Hepatocyte (in vitro differentiated cells): ENCODE measurements around the gene RUFY2. TPM values are rescaled to one million over a fixed set of nuclear protein-coding genes. Genes with fewer than 3 reads are reported as not detected.

Experiments used
- DNase-seq: peaks from one replicate; pipeline ENCODE4 v3.0.0-alpha.2; 2016; ENCODE audit warnings: low spot score
- H2AFZ ChIP-seq: fragments of 200-600 bp; sonication (generic); 2 replicates; pipeline ENCODE4 v1.6.0; 2016; ENCODE audit warnings: antibody characterized with exemption, mild to moderate bottlenecking
- H3K27ac ChIP-seq: fragments of 200-600 bp; sonication (generic); 2 replicates; pipeline ENCODE4 v1.5.1; 2016; ENCODE audit warnings: mild to moderate bottlenecking
- H3K27me3 ChIP-seq: fragments of 200-600 bp; sonication (generic); 2 replicates; pipeline ENCODE4 v1.6.1; 2016
- H3K36me3 ChIP-seq: fragments of 200-600 bp; sonication (generic); replicated peaks from 2 replicates; pipeline ENCODE4 v1.5.1; 2016; ENCODE audit warnings: low read depth; ENCODE audit not compliant: insufficient read depth
- H3K4me1 ChIP-seq: fragments of 200-600 bp; sonication (generic); 2 replicates; pipeline ENCODE4 v1.5.1; 2016; ENCODE audit warnings: mild to moderate bottlenecking, moderate library complexity; ENCODE audit not compliant: insufficient read depth
- H3K4me2 ChIP-seq: fragments of 200-600 bp; sonication (generic); 2 replicates; pipeline ENCODE4 v1.6.0; 2016
- H3K4me3 ChIP-seq: fragments of 200-600 bp; sonication (generic); 2 replicates; pipeline ENCODE4 v1.5.1; 2016; ENCODE audit warnings: mild to moderate bottlenecking
- H3K79me2 ChIP-seq: fragments of 200-600 bp; sonication (generic); 2 replicates; pipeline ENCODE4 v1.6.0; 2017; ENCODE audit warnings: mild to moderate bottlenecking
- H3K9me2 ChIP-seq: fragments of 200-600 bp; sonication (generic); replicated peaks from 2 replicates; pipeline ENCODE4 v1.6.0; 2017; ENCODE audit warnings: mild to moderate bottlenecking; ENCODE audit not compliant: insufficient read depth
- H3K9me3 ChIP-seq: fragments of 200-600 bp; sonication (generic); 2 replicates; pipeline ENCODE4 v1.5.1; 2016; ENCODE audit warnings: low read depth, mild to moderate bottlenecking
- H4K20me1 ChIP-seq: fragments of 200-600 bp; sonication (generic); 2 replicates; pipeline ENCODE4 v1.6.0; 2016; ENCODE audit warnings: mild to moderate bottlenecking; ENCODE audit not compliant: insufficient read depth, poor library complexity, severe bottlenecking
- CTCF ChIP-seq: fragments of 200-600 bp; sonication (generic); IDR thresholded peaks from 2 replicates; pipeline ENCODE4 v1.5.1; 2016; ENCODE audit warnings: antibody characterized with exemption, mild to moderate bottlenecking; ENCODE audit not compliant: poor library complexity
- EZH2 ChIP-seq: fragments of 200-600 bp; sonication (generic); IDR thresholded peaks from 2 replicates; pipeline ENCODE4 v1.6.1; 2016; ENCODE audit warnings: antibody characterized with exemption, mild to moderate bottlenecking, borderline replicate concordance
- EZH2phosphoT487 ChIP-seq: fragments of 200-600 bp; sonication (generic); IDR thresholded peaks from one replicate; pipeline ENCODE4 v1.6.1; 2018; ENCODE audit warnings: antibody characterized with exemption, mild to moderate bottlenecking, low read depth, moderate library complexity; ENCODE audit not compliant: unreplicated experiment, severe bottlenecking
- WGBS: methylation state at CpG from one replicate; pipeline ENCODE4 v1.1.6; 2016; ENCODE audit warnings: low lambda C conversion rate; ENCODE audit errors: missing lambda C conversion rate; 5-methylcytosine and 5-hydroxymethylcytosine counted together
- polyA plus RNA-seq: library from polyadenylated mRNA; unstranded; fragments of >200 nt; fragmentation: Nextera tagmentation; extraction: Ambion mirVana; gene quantifications from 2 replicates; pipeline ENCODE4 v1.2.1, GENCODE V29; 2016
- total RNA-seq: library from RNA; depleted of rRNA; stranded (reverse); fragments of >200 nt; gene quantifications from 2 replicates; pipeline ENCODE4 v1.2.3, GENCODE V29; 2014

RUFY2 gene
- total and polyA plus RNA-seq, 2 experiments from 2014 or later: 11.5 to 19.0 TPM

- no peak for DNase-seq
- no peaks in the 10 kb centered on the region for H3K9me2 ChIP-seq
- no peak overlapping the region for H3K27ac ChIP-seq
- WGBS: 97% methylated on average over 2 of the region's 2 CpGs
- H3K9me3 ChIP-seq: no peaks in the 10 kb centered on the region
- no peaks in the 10 kb centered on the region for H3K4me1 ChIP-seq
- H3K4me2 ChIP-seq: no peak overlapping the region
- no peak overlapping the region for H3K4me3 ChIP-seq
- H3K27me3 ChIP-seq: no peaks in the 10 kb centered on the region
- no peaks in the 10 kb centered on the region for H3K79me2 ChIP-seq
- no peaks in the 10 kb centered on the region for H3K36me3 ChIP-seq
- H4K20me1 ChIP-seq: no peaks in the 10 kb centered on the region
- no peak overlapping the region for H2AFZ ChIP-seq
- no peak for TF ChIP-seq CTCF
- TF ChIP-seq EZH2phosphoT487: no peak
- no peak for TF ChIP-seq EZH2
Measured at GRCh38 chr10:68353537-68353936, 53.5 kb downstream of the RUFY2 start.

GRCh38 chr10:68348265-68348741 lies 58.8 kb downstream of the RUFY2 start:
- TF ChIP-seq EZH2 (no peak), EZH2phosphoT487 (no peak), CTCF (peak; percentile 53)
- Histone ChIP-seq H4K20me1 (no peaks in the 10 kb centered on the region), H3K27ac (no peak overlapping the region), H3K9me3 (no peaks in the 10 kb centered on the region), H3K27me3 (no peaks in the 10 kb centered on the region), H3K9me2 (no peaks in the 10 kb centered on the region), H3K36me3 (no peaks in the 10 kb centered on the region), H3K4me2 (no peak overlapping the region), H3K79me2 (no peaks in the 10 kb centered on the region), H3K4me3 (no peak overlapping the region), H3K4me1 (no peaks in the 10 kb centered on the region), H2AFZ (no peak overlapping the region)
- DNase-seq: peak; percentile 55
- WGBS: 44% methylated on average over 2 of the region's 2 CpGs

- Histone ChIP-seq H2AFZ (no peak overlapping the region), H3K27me3 (no peaks in the 10 kb centered on the region), H3K4me2 (no peak overlapping the region), H3K79me2 (no peaks in the 10 kb centered on the region), H4K20me1 (peaks cover 8% of the 10 kb centered on the region), H3K4me1 (no peaks in the 10 kb centered on the region), H3K9me3 (no peaks in the 10 kb centered on the region), H3K27ac (no peak overlapping the region), H3K36me3 (no peaks in the 10 kb centered on the region), H3K9me2 (no peaks in the 10 kb centered on the region), H3K4me3 (no peak overlapping the region)
- WGBS: 82% methylated on average over 4 of the region's 4 CpGs
- no peak for DNase-seq
- TF ChIP-seq EZH2phosphoT487 (no peak), EZH2 (no peak), CTCF (no peak)
Measured at GRCh38 chr10:68346774-68347173, 60.3 kb downstream of the RUFY2 start.

- DNase-seq: no peak
- Histone ChIP-seq H3K79me2 (peaks cover 11% of the 10 kb centered on the region), H3K27ac (no peak overlapping the region), H3K9me2 (no peaks in the 10 kb centered on the region), H3K36me3 (no peaks in the 10 kb centered on the region), H3K4me2 (no peak overlapping the region), H3K27me3 (no peaks in the 10 kb centered on the region), H3K9me3 (no peaks in the 10 kb centered on the region), H2AFZ (no peak overlapping the region), H4K20me1 (peaks cover 18% of the 10 kb centered on the region), H3K4me3 (no peak overlapping the region), H3K4me1 (no peaks in the 10 kb centered on the region)
- TF ChIP-seq EZH2: no peak
- no peak for TF ChIP-seq CTCF
- TF ChIP-seq EZH2phosphoT487: no peak
- WGBS: 92% methylated on average over 4 of the region's 4 CpGs
Measured at GRCh38 chr10:68345621-68346020, 61.5 kb downstream of the RUFY2 start.
